ENCODE results near the gene EP400. TPM values are rescaled to one million over a fixed set of nuclear protein-coding genes. Genes with fewer than 3 reads are reported as not detected.

The EP400 gene
- total and polyA plus RNA-seq, 2 of the 8 experiments (the other 6 are each of a cell fraction or from before 2014, with no cell fraction given): 13.1 to 69.7 TPM

DNA sequence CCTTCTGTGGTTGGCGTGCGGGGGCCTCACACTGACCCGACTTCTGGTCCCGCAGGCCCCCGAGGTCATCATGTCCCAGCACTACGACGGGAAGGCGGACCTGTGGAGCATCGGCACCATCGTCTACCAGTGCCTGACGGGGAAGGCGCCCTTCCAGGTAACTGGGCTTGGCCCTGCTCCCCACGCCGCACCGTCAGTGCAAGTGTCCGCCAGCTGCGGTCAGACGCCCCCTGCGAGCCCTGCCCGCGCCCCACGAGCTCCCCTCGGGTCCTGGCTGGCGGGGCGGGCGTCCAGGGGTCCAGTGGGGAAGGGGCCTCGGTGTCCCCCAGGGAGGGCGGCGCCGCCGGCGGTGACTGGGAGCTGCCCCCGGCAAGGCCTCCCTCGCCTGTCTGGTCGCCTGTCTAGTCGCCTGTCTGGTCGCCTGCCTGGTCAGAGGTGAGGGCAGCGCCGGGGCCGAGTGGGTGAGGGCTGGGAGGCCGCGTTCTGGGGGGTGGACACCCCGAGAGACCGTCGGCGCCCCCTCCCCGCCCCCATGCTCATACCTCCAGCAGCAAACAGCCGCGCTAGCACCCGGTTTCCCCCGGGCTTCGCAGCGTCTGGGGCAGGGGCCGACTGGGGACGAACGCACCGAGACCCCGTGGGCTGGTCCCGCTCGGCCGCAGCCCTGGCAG is 40.5 kb upstream of the EP400 start:
- H3K9ac ChIP-seq (replicated peaks in 1 of 4; ENCODE audit: extremely low read depth in 1 of 4, low read depth in 3 of 4, low read length in 3 of 4): no peak overlapping the region
- H3K79me1 ChIP-seq (ENCODE audit: low read depth, low read length): peaks cover 5% of the 10 kb centered on the region; the same call in 1 of the 2 replicates
- H4K5ac ChIP-seq (ENCODE audit: insufficient read length, low read depth, low read length): no peak overlapping the region
- H2BK15ac ChIP-seq (ENCODE audit: low read length): no peak overlapping the region
- no peak overlapping the region for H2AFZ ChIP-seq (ENCODE audit: low read length)
- no peak overlapping the region for H4K91ac ChIP-seq (replicated peaks; ENCODE audit: insufficient read length, low read length)
- H2BK20ac ChIP-seq (ENCODE audit: low read length): no peak overlapping the region
- no peak overlapping the region for H3K23ac ChIP-seq (ENCODE audit: insufficient read length)
- no peak overlapping the region for H3K18ac ChIP-seq (ENCODE audit: extremely low read depth, low read length)
- H3K14ac ChIP-seq (ENCODE audit: insufficient read length): no peak overlapping the region
- no peak overlapping the region for H2BK120ac ChIP-seq (replicated peaks; ENCODE audit: low read depth, low read length)
- H3K56ac ChIP-seq (replicated peaks; ENCODE audit: insufficient read length, low read depth, low read length): no peak overlapping the region
- H3K4me3 ChIP-seq (ENCODE audit: extremely low read depth in 1 of 4, insufficient read depth in 2 of 4, low read depth in 3 of 4, low read length in 4 of 4): no peak overlapping the region
- no peaks in the 10 kb centered on the region for H3K9me3 ChIP-seq (ENCODE audit: insufficient read depth in 2 of 2, low read depth in 1 of 2, low read length in 1 of 2)
- CTCF ChIA-PET (ENCODE audit: partially characterized antibody): no interaction called here
- POLR2A ChIA-PET (ENCODE audit: partially characterized antibody): interaction anchor here (1.5 to 6.5 kb wide), 2 partner anchors 12 to 13 kb away, joined by 3 to 27 read pairs; no protein-coding TSS in a partner anchor
- 0 out of 2 replicates have a peak overlapping the region, but pooled peaks have one; percentile 25 for H4K8ac ChIP-seq (ENCODE audit: extremely low read depth, insufficient read depth, low read length)
- no peak for FAIRE-seq
- H3K4me1 ChIP-seq (replicated peaks in 1 of 4; ENCODE audit: control insufficient read depth in 3 of 4, insufficient read depth in 4 of 4, low read length in 3 of 4): no peaks in the 10 kb centered on the region
- H2BK12ac ChIP-seq (ENCODE audit: low read depth, low read length): no peak overlapping the region
- no peak overlapping the region for H3K27ac ChIP-seq (ENCODE audit: low read depth, low read length)
- H4K20me1 ChIP-seq (replicated peaks in 1 of 2; ENCODE audit: control insufficient read depth in 1 of 2, insufficient read depth in 2 of 2, low read length in 2 of 2): peaks cover 8 to 10% of the 10 kb centered on the region in 2 experiments
- no peak overlapping the region for H3K4me2 ChIP-seq (ENCODE audit: insufficient read depth in 1 of 2, low read depth in 2 of 2, low read length in 2 of 2)
- no peak for DNase-seq (ENCODE audit: low read depth in 1 of 2, low spot score in 2 of 2)
- H3K27me3 ChIP-seq (replicated peaks in 1 of 4; ENCODE audit: control insufficient read depth in 3 of 4, extremely low read depth in 1 of 4, insufficient read depth in 3 of 4, low read length in 3 of 4): no peaks in the 10 kb centered on the region
- H3K4ac ChIP-seq (replicated peaks; ENCODE audit: insufficient read length, low read depth, low read length): no peak overlapping the region
- peaks cover 0 to 9% of the 10 kb centered on the region in 2 experiments; a peak in 1 of 4 replicates for H3K79me2 ChIP-seq (ENCODE audit: control insufficient read depth in 1 of 2, insufficient read depth in 2 of 2, low read length in 2 of 2)
- H2AK5ac ChIP-seq (ENCODE audit: low read depth, low read length): no peak overlapping the region
- no peak overlapping the region; the same call in 1 of the 2 replicates for H2BK5ac ChIP-seq (ENCODE audit: low read depth, low read length)
- no peaks in the 10 kb centered on the region for H3K23me2 ChIP-seq (ENCODE audit: low read depth, low read length)
- 97% methylated on average over 32 of the region's 61 CpGs; no CpG with 5 or more reads in 1 of the 2 experiments for WGBS, 2 experiments (ENCODE audit: extremely low coverage in 1 of 2, insufficient coverage in 1 of 2, insufficient read length in 1 of 2, insufficient replicate concordance in 2 of 2, low coverage in 1 of 2, low lambda C conversion rate in 2 of 2, missing lambda C conversion rate in 1 of 2)
- peaks cover 4 to 55% (median 21%) of the 10 kb centered on the region in 4 experiments; a peak in 6 of 8 replicates for H3K36me3 ChIP-seq (ENCODE audit: control insufficient read depth in 2 of 4, insufficient read depth in 4 of 4, low read length in 3 of 4)
- TF ChIP-seq POLR2AphosphoS5 (IDR thresholded peaks at IDR 0.05; ENCODE audit: low read depth, low read length) (no peak), ATF2 (IDR thresholded peaks at IDR 0.05; ENCODE audit: low read length) (no peak), EP300 (IDR thresholded peaks at IDR 0.05; ENCODE audit: borderline replicate concordance in 1 of 2, low read depth in 2 of 2, low read length in 2 of 2) (no peak), ZNF274 (IDR thresholded peaks at IDR 0.05; ENCODE audit: borderline replicate concordance, extremely low read depth, low read length) (no peak), SIRT6 (IDR thresholded peaks at IDR 0.05; ENCODE audit: low read length) (no peak), RNF2 (IDR thresholded peaks at IDR 0.05; ENCODE audit: borderline replicate concordance, low read depth, low read length, missing control alignments, poor library complexity, severe bottlenecking) (no peak), MAX (IDR thresholded peaks at IDR 0.05) (no peak), RXRA (IDR thresholded peaks at IDR 0.05; ENCODE audit: insufficient read depth, low read depth, low read length) (no peak), CEBPB (IDR thresholded peaks at IDR 0.05; ENCODE audit: low read depth, low read length) (no peak), POU5F1 (IDR thresholded peaks at IDR 0.05; ENCODE audit: low read depth, low read length) (no peak)

All from H1 (cell line).